ENCODE results near the gene ELF3. TPM values are rescaled to one million over a fixed set of nuclear protein-coding genes. Genes with fewer than 3 reads are reported as not detected.

Gene ELF3
- total and polyA plus RNA-seq, 2 of the 13 experiments (the other 11 are each of a cell fraction or from before 2014, with no cell fraction given): 11.5 to 55.1 TPM

DNA sequence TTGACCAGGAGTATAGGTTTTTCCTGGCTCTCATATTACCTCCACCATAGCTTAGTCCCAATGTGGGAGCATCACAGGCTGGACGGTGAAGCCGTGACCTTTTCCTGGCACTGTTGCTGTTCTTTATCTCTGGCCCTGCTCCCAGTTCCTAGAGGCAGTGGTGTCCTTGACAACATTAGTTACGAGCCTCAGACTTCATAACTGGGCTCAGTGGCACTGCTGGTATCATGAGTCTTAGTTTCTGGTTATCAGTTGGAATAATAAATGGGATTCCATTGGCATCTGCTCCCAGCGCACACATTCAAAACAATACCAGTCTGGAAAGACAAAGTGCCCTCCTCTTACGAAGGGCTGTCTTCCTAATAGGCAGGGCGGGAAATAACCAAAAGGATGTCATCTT is 20.0 kb upstream of the ELF3 start (continued):
- TF ChIP-seq, protein P1, sequence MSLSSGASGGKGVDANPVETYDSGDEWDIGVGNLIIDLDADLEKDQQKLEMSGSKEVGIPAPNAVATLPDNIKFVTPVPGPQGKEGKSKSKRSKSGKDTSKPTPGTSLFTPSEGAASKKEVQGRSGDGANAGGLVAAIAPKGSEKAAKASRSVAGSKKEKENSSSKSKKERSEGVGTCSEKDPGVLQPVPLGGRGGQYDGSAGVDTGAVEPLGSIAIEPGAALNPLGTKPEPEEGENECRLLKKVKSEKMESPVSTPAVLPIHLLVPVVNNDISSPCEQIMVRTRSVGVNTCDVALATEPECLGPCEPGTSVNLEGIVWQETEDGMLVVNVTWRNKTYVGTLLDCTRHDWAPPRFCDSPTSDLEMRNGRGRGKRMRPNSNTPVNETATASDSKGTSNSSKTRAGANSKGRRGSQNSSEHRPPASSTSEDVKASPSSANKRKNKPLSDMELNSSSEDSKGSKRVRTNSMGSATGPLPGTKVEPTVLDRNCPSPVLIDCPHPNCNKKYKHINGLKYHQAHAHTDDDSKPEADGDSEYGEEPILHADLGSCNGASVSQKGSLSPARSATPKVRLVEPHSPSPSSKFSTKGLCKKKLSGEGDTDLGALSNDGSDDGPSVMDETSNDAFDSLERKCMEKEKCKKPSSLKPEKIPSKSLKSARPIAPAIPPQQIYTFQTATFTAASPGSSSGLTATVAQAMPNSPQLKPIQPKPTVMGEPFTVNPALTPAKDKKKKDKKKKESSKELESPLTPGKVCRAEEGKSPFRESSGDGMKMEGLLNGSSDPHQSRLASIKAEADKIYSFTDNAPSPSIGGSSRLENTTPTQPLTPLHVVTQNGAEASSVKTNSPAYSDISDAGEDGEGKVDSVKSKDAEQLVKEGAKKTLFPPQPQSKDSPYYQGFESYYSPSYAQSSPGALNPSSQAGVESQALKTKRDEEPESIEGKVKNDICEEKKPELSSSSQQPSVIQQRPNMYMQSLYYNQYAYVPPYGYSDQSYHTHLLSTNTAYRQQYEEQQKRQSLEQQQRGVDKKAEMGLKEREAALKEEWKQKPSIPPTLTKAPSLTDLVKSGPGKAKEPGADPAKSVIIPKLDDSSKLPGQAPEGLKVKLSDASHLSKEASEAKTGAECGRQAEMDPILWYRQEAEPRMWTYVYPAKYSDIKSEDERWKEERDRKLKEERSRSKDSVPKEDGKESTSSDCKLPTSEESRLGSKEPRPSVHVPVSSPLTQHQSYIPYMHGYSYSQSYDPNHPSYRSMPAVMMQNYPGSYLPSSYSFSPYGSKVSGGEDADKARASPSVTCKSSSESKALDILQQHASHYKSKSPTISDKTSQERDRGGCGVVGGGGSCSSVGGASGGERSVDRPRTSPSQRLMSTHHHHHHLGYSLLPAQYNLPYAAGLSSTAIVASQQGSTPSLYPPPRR (CRISPR knock-in tag; IDR thresholded peaks at IDR 0.05; ENCODE audit: borderline replicate concordance): no peak
- TF ChIP-seq ZC3H13 (CRISPR knock-in tag; IDR thresholded peaks at IDR 0.05) (no peak), KLF6 (CRISPR knock-in tag; IDR thresholded peaks at IDR 0.05) (no peak), YEATS4 (CRISPR knock-in tag; IDR thresholded peaks at IDR 0.05; ENCODE audit: borderline replicate concordance) (no peak), ZNF761 (CRISPR knock-in tag; conservative IDR thresholded peaks at IDR 0.05) (no peak), ZSCAN20 (CRISPR knock-in tag; IDR thresholded peaks at IDR 0.05; ENCODE audit: borderline replicate concordance) (no peak), SNAPC2 (CRISPR knock-in tag; IDR thresholded peaks at IDR 0.05) (no peak)
- TF ChIP-seq, protein P2, sequence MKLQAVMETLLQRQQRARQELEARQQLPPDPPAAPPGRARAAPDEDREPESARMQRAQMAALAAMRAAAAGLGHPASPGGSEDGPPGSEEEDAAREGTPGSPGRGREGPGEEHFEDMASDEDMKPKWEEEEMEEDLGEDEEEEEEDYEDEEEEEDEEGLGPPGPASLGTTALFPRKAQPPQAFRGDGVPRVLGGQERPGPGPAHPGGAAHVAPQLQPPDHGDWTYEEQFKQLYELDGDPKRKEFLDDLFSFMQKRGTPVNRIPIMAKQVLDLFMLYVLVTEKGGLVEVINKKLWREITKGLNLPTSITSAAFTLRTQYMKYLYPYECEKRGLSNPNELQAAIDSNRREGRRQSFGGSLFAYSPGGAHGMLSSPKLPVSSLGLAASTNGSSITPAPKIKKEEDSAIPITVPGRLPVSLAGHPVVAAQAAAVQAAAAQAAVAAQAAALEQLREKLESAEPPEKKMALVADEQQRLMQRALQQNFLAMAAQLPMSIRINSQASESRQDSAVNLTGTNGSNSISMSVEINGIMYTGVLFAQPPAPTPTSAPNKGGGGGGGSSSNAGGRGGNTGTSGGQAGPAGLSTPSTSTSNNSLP (IDR thresholded peaks at IDR 0.05; ENCODE audit: low read depth, low read length): no peak
